HepG2 (cell line): ENCODE data around the gene ADAMTS16. TPM values are rescaled to one million over a fixed set of nuclear protein-coding genes. Genes with fewer than 3 reads are reported as not detected.
A peak's percentile ranks its signal among the peaks of the same experiment; 100 is the strongest.

Experiments used
- AKNA ChIP-seq: sonication (generic); formaldehyde crosslinking; IDR thresholded peaks from 2 replicates; pipeline ENCODE4 v1.4.0; 2020; ENCODE audit warnings: missing genetic modification reagents, borderline replicate concordance
- ARID5B ChIP-seq: IDR thresholded peaks from 2 replicates; pipeline ENCODE4 v1.4.0; 2020; ENCODE audit warnings: mild to moderate bottlenecking, missing genetic modification reagents
- CSRNP1 ChIP-seq: sonication (generic); formaldehyde crosslinking; IDR thresholded peaks from 2 replicates; pipeline ENCODE4 v1.8.1; 2023; ENCODE audit warnings: mild to moderate bottlenecking, missing genetic modification reagents
- ETV5 ChIP-seq: IDR thresholded peaks from 2 replicates; pipeline ENCODE4 v1.6.1; 2018; ENCODE audit warnings: missing biosample characterization, missing genetic modification reagents, inconsistent platforms, borderline replicate concordance
- GMEB1 ChIP-seq: sonication (generic); formaldehyde crosslinking; IDR thresholded peaks from 2 replicates; pipeline ENCODE4 v1.5.1; 2020; ENCODE audit warnings: missing genetic modification reagents, mild to moderate bottlenecking, borderline replicate concordance
- GTF2F1 ChIP-seq: fragments of 150-350 bp; IDR thresholded peaks from 2 replicates; pipeline ENCODE4 v1.6.1; 2014; ENCODE audit warnings: low read length
- KAT7 ChIP-seq: IDR thresholded peaks from 2 replicates; pipeline ENCODE4 v1.6.1; 2018; ENCODE audit warnings: borderline replicate concordance, missing compliant biosample characterization
- NFKBIZ ChIP-seq: IDR thresholded peaks from 2 replicates; pipeline ENCODE4 v1.6.1; 2018; ENCODE audit warnings: missing genetic modification reagents, missing compliant biosample characterization
- PTBP1 ChIP-seq: fragments of 200-400 bp; formaldehyde crosslinking; IDR thresholded peaks from 2 replicates; pipeline ENCODE4 v1.6.1; 2018; ENCODE audit warnings: low read length, low read depth; ENCODE audit not compliant: poor library complexity, severe bottlenecking
- SYNCRIP ChIP-seq: fragments of 200-400 bp; formaldehyde crosslinking; IDR thresholded peaks from 2 replicates; pipeline ENCODE4 v1.6.1; 2018; ENCODE audit warnings: mild to moderate bottlenecking, low read depth, low read length; ENCODE audit not compliant: insufficient read depth
- TBP ChIP-seq: sonication (generic); formaldehyde crosslinking; IDR thresholded peaks from 2 replicates; pipeline ENCODE4 v1.5.0; 2020; ENCODE audit warnings: missing genetic modification reagents
- ZBTB2 ChIP-seq: sonication (generic); formaldehyde crosslinking; IDR thresholded peaks from 2 replicates; pipeline ENCODE4 v1.8.0; 2022; ENCODE audit warnings: low read depth, missing genetic modification reagents
- ZBTB3 ChIP-seq: sonication (generic); formaldehyde crosslinking; IDR thresholded peaks from 2 replicates; pipeline ENCODE4 v1.4.0; 2020; ENCODE audit warnings: low read depth, mild to moderate bottlenecking, moderate library complexity, missing genetic modification reagents, borderline replicate concordance
- ZMAT3 ChIP-seq: sonication (generic); formaldehyde crosslinking; conservative IDR thresholded peaks from 2 replicates; pipeline ENCODE4 v1.7.0; 2021; ENCODE audit warnings: missing genetic modification reagents
- ZNF350 ChIP-seq: sonication (generic); formaldehyde crosslinking; IDR thresholded peaks from 2 replicates; pipeline ENCODE4 v1.4.0; 2020; ENCODE audit warnings: mild to moderate bottlenecking, low read depth, missing genetic modification reagents, borderline replicate concordance
- ZNF629 ChIP-seq: sonication (generic); formaldehyde crosslinking; conservative IDR thresholded peaks from 2 replicates; pipeline ENCODE4 v1.5.0; 2020; ENCODE audit warnings: missing genetic modification reagents
- polyA plus RNA-seq, 8 experiments: library from polyadenylated mRNA; depleted of rRNA in 3 of 8; stranded (reverse) in 7 of 8; unstranded in 1 of 8; fragments of >200 nt; fragmentation: Illumina TruSeq in 4 of 8; extraction: Trizol in 4 of 8; gene quantifications; 2 replicates each; pipeline versions ENCODE4 v1.2.1 to v1.2.3, GENCODE V29; 2011 to 2016; ENCODE audit warnings: low read depth in 4 of 8, missing spikeins in 1 of 8, mixed read lengths in 1 of 8; ENCODE audit not compliant: insufficient read depth in 1 of 8
- total RNA-seq, 5 experiments: library from RNA; depleted of rRNA; stranded (reverse); fragments of >200 nt; fragmentation: Illumina TruSeq; extraction: Trizol; gene quantifications; 2 replicates each; pipeline ENCODE4 v1.2.3, GENCODE V29; 2016; ENCODE audit warnings: low read depth in 1 of 5

The ADAMTS16 gene
- total and polyA plus RNA-seq, 2 of the 13 experiments (the other 11 are each of a cell fraction or from before 2014, with no cell fraction given), result 0.02 to 0.03 TPM

GRCh38 chr5:5350101-5350500 is 210.0 kb downstream of the ADAMTS16 start (continued):
- no peak for TF ChIP-seq AKNA (CRISPR knock-in tag)
- no peak for TF ChIP-seq NFKBIZ (CRISPR knock-in tag)
- TF ChIP-seq ZBTB2 (CRISPR knock-in tag), result no peak
- peak; percentile 75 for TF ChIP-seq ARID5B (CRISPR knock-in tag)
- no peak for TF ChIP-seq KAT7 (CRISPR knock-in tag)
- TF ChIP-seq SYNCRIP, result no peak
- no peak; the same call in 1 of the 2 replicates for TF ChIP-seq ETV5 (CRISPR knock-in tag)
- no peak for TF ChIP-seq ZBTB3 (CRISPR knock-in tag)
- no peak for TF ChIP-seq ZNF350 (CRISPR knock-in tag)
- no peak for TF ChIP-seq CSRNP1 (CRISPR knock-in tag)
- TF ChIP-seq TBP (CRISPR knock-in tag), result no peak
- no peak for TF ChIP-seq GMEB1 (CRISPR knock-in tag)
- no peak for TF ChIP-seq PTBP1
- no peak for TF ChIP-seq ZMAT3 (CRISPR knock-in tag)
- no peak for TF ChIP-seq GTF2F1
- TF ChIP-seq ZNF629 (CRISPR knock-in tag), result no peak
